ENCODE data around the gene GRWD1.
"Not testable (repeated sequence)": the region's sequence is repeated elsewhere in the genome, so short reads cannot be mapped to it uniquely, and the experiment has no call there.

- not testable (repeated sequence) for TF ChIP-seq CTCF, POLR2A (IDR thresholded peaks at IDR 0.05)
Observed at GRCh38 chr19:48486706-48487105, 40.9 kb downstream of the GRWD1 start.
